HG02763 (cell line): ENCODE measurements around the gene CYTH3.
"Not testable (repeated sequence)": the region's sequence is repeated elsewhere in the genome, so short reads cannot be mapped to it uniquely, and the experiment has no call there.

Experiments used
- ATAC-seq: cut with Tn5 transposase; IDR thresholded peaks from one replicate; pipeline ENCODE4 v1.9.1; 2021; ENCODE audit warnings: mild to moderate bottlenecking, moderate library complexity; ENCODE audit not compliant: unreplicated experiment

Gene CYTH3

DNA sequence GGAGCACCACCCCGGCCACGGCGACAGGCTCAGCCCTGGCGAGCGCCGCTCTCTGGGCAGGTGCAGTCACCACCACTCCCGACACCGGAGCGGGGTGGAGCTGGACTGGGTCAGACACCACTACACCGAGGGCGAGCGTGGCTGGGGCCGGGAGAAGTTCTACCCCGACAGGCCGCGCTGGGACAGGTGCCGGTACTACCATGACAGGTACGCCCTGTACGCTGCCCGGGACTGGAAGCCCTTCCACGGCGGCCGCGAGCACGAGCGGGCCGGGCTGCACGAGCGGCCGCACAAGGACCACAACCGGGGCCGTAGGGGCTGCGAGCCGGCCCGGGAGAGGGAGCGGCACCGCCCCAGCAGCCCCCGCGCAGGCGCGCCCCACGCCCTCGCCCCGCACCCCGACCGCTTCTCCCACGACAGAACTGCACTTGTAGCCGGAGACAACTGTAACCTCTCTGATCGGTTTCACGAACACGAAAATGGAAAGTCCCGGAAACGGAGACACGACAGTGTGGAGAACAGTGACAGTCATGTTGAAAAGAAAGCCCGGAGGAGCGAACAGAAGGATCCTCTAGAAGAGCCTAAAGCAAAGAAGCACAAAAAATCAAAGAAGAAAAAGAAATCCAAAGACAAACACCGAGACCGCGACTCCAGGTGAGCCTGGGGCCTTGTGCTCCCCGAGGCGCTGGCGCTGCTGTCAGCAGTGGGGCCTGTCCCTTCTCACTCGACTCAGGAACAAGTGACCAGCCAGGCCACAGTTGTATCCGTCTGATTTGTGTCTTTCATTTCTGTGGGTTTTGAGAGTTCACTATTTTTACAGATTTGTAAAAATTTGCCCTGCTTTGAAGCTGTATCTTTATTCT, 117.7 kb downstream of the CYTH3 start:
- ATAC-seq, result no peak

DNA sequence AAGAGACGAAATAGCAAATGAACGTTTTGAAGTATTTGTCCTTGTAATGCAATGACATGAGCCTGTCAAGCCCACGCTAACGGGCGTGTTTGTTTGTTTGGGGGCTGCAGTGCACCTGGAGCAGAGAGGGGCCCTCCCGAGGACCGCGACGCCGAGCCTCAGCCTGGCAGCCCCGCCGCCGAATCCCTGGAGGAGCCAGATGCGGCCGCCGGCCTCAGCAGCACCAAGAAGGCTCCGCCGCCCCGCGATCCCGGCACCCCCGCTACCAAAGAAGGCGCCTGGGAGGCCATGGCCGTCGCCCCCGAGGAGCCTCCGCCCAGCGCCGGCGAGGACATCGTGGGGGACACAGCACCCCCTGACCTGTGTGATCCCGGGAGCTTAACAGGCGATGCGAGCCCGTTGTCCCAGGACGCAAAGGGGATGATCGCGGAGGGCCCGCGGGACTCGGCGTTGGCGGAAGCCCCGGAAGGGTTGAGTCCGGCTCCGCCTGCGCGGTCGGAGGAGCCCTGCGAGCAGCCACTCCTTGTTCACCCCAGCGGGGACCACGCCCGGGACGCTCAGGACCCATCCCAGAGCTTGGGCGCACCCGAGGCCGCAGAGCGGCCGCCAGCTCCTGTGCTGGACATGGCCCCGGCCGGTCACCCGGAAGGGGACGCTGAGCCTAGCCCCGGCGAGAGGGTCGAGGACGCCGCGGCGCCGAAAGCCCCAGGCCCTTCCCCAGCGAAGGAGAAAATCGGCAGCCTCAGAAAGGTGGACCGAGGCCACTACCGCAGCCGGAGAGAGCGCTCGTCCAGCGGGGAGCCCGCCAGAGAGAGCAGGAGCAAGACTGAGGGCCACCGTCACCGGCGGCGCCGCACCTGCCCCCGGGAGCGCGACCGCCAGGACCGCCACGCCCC, 118.5 kb downstream of the CYTH3 start:
- no peak for ATAC-seq

DNA sequence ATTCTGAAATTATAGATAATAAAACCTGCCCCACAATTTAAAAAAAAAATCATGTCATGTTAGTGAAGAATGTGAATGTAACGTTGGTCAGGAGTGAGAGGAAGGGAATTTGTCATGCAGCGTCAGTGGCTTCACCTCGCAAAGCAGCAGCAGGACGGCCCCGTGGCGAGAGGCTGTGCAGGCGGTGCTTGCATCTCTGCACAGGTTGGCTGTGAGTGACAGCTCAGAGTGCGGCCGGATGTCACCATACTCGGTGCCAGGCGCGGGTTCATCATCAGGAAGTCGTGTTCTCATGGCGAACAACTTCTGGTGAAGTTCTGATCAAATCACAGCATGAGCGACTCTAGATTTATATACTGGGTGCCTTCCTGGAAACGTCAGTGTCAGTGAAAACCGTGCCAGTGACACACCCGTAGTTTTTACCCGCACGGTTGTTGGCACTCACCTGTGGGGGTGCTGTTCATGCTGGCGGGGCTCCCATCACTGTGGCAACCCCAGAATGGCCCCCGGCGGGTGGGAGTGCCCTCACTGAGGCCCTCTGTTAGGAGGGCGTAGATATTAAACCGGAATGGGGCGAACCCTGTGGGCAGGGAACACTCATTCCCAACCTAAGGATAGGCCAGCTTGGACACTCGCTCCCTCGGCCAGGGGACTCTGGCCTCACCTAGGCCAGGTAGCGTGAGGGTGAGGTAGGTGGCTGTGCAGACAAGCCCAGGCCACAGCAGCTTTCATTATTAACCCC, 120.3 kb downstream of the CYTH3 start:
- no peak for ATAC-seq

DNA sequence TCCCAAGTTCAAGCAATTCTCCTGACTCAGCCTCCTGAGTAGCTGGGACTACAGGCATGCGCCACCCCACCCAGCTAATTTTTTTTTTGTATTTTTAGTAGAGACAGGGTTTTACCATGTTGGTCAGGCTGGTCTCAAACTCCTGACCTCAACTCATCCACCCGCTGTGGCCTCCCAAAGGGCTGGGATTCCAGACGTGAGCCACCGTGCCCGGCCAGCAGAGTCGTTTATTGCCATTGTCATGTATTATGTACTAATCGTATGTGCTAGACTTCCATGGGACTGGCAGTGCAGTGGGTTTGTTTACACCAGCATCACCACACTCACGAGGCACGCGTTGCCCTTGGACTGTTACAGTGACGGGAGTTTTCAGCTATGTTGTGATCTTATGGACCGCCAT, 120.9 kb downstream of the CYTH3 start:
- not testable (repeated sequence) for ATAC-seq

DNA sequence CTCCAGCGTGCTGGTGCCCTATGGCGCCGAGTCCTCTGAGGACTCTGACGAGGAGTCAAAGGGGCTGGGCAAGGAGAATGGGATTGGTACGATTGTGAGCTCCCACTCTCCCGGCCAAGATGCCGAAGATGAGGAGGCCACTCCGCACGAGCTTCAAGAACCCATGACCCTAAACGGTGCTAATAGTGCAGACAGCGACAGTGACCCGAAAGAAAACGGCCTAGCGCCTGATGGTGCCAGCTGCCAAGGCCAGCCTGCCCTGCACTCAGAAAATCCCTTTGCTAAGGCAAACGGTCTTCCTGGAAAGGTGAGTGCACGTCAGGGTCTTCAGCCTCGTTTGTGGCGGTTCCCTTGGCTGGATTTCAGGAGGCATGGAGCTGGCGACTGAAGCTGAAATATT, 122.4 kb downstream of the CYTH3 start:
- no peak for ATAC-seq

GRCh38 chr7:6148724-6149360, 123.6 kb downstream of the CYTH3 start:
- ATAC-seq, result no peak

DNA sequence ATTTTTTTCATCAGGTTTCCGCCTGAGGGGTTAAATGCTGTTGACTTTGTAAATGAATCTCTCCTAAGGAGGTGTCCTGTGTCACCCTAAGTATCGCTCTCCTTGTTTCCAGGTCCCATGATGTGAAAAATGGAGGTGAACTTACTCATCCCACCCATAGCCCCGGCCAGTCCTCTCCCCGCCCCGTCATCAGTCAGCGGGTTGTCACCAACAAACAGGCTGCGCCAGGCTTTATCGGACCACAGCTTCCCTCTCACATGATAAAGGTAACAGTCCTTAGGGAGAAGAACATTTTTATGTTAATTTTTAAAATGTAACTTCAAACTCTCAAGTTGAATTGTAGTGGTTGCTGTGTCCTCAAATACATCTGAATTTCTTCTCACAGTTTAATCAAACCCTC, 124.8 kb downstream of the CYTH3 start:
- no peak for ATAC-seq

GRCh38 chr7:6146666-6147065, 125.8 kb downstream of the CYTH3 start:
- no peak for ATAC-seq

DNA sequence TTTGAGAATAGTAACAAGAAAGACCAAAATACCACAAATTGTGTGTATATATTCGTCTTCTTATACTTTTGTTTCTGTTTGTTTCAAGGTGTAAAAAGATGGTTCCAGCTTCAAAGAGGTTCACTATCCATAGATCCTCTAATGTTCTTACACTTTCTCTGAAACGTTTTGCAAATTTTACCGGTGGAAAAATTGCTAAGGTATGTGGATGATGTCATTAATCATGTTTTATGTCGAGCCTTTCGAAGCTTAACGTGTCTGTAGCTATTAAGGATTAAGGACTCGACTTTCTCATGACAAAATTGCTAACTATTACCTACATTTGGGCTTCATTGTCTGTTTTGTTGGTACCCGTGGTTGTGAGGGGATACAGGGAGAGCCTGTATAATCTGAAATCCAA, 128.4 kb downstream of the CYTH3 start:
- ATAC-seq, result no peak

DNA sequence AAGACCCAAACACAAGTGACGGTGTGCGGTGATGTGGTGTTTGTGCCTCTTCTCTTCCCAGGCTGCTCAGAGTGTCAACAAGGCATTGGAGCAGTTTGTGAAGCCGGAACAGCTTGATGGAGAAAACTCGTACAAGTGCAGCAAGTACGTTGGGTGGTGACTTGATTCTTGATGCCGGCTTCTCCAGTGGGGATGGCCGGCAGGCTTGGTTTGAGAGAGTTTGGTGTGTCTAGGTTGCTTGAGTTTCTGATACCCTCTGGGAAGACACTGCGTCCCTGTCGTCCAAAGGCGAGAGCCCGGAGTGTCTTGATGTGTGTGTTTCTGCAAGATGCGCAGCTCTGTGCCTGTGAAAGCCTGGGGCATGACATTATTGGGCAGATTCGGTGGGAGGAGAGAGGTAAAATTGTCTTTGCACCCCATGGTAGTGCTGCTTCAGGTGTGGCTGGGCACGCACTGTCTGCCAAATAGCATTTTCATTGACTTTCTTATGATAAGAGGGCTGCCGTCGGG, 129.5 kb downstream of the CYTH3 start:
- no peak for ATAC-seq

DNA sequence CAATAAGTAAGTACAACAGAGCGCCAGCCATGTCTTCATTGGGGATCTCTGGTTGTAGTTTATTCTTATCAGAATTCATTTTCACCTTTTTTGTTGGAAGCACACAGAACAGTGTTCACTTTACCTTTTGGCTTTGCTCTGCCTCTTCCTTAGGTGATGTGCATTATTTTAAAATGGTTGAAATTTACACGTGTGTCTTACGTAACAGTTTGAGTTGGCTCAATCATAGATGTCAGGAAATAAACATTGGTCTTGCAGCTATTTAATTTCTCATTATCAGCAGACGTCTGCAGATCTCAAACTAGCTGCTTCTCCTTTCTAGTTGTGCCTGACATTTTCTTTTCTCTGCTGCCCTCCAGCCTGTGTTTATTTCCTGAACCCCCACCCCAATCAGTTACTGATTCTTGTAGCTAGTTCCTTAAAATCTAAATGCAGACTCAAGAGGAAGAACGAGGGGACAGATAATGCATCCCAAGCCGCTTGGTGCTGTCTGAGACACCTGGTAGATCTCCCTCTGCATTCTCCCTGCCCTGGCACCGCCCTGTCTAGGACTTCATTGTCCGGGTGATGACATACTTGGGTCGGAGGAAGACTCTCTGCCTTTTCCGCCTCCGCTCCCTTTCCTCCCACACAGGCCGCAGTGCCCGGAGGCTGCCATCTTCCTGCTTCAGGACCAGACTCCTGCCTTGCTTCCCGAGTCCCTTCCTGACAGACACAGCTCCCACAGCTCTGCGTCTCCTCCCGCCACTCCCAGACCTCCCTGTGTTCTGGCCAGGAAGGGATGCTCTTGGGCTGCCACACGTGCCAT, 133.0 kb downstream of the CYTH3 start:
- ATAC-seq, result no peak

DNA sequence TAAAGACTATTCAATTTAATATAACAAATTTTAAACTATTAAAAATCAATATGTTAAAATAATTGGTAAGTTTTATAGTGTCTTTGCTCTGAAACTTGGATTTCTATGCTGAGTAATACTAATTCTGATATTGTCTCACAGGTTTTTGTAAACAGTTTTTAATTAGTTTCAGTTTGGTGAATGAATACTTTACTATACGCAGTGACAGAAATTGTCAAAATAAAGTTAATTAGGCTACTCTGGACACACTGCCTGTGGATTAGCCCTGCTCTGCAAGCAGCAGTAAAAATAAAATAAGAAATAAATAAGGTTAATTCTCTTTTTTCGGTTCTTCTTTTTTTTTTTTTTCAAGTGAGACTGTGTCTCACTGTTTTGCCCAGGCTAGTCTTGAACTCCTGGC, 135.9 kb downstream of the CYTH3 start:
- ATAC-seq, result no peak

GRCh38 chr7:6133249-6133648, 139.2 kb downstream of the CYTH3 start:
- no peak for ATAC-seq

- ATAC-seq, result no peak
Measured at GRCh38 chr7:6130007-6130587, 142.3 kb downstream of the CYTH3 start.

DNA sequence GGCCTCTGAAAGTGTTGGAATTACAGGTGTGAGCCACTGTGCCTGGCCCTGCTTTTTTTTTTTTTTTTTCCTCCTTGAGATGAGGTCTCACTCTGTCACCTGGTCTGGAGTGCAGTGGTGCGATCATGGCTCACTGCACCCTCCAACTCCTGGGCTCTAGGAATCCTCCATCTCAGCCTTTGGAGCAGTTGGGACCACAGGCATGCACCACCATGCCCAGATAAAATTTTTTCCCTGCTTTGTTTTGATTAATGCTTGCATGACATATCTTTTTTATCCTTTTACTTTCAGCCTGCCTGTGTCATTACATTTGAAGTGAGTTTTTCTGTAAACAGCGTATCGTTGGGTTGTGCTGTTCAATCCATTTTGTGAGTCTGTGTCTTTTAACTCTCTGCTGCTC, 144.2 kb downstream of the CYTH3 start:
- no peak for ATAC-seq

DNA sequence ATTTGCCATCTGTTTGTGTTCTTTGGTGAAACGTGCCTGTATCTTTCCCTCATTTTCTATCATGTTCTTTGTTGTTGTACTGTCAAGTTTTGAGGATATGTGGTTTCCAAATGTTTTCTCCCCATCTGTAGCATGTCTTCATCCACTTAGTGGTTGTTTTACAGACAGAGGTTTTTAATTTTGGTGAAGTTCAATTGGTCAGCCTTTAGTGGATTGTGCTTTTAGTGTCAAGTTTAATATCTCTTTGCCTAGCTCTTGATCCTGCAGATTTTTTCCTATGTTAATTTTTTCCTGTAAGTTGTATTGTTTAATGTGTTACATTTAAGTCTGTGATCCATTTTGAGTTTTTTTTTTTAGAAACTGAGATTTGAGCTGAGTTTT, 145.3 kb downstream of the CYTH3 start:
- no peak for ATAC-seq

DNA sequence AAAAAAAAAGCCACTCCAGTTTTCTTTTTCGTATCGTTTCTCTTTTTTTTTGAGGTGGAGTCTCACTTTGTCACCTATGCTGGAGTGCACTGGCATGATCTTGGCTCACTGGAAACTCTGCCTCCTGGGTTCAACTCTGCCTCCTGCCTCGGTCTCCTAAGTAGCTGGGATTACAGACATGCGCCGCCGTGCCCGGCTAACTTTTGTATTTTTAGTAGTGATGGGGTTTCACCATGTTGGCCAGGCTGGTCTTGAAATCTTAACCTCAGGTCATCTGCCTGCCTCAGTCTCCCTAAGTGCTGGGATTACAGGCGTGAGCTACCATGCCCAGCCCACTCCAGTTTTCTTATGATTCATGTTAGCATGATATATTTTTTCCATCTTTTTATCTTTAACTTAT, 148.6 kb downstream of the CYTH3 start:
- no peak for ATAC-seq

DNA sequence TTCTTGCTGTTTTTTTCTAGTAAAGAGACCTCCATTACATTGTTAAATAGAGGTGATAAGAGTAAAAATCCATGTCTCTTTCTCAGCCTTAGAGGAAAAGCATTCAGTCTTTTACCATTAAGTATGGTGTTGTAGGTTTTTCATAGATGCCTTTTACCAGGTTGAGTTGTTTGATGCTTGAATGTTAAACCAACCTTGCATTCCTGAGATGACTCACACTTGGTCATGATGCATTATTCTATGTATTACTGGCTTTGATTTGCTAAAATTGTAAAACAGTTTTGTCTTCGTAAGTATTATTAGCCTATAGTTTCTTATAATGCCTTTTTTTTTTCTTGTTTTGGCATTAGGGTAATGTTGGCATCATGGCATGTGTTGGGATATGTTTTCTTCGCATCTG, 151.3 kb downstream of the CYTH3 start:
- ATAC-seq, result no peak

DNA sequence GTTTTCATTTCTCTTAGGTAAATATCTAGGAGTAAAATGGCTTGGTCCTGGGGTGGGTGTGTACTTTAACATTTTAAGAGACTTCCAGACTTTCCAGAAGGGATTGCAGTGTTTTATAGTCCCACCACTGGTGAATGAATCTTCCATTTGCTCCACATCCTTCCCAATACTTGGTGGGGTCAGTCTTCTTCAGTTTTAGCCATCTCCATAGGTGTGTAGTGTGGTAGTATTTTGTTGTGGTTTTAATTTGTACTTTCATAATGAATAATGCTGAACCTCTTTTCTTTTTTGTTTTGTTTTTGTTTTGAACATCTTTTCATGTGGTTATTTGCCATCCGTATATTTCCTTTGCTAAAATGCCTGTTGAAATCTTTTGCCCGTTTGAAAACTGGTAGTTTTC, 154.9 kb downstream of the CYTH3 start:
- no peak for ATAC-seq
